IPS-NIHi11 (cell line): ENCODE measurements around the gene ST3GAL4.
"Not testable (repeated sequence)": the region's sequence is repeated elsewhere in the genome, so short reads cannot be mapped to it uniquely, and the experiment has no call there.

ENCODE experiments used
- DNase-seq: peaks from one replicate; pipeline ENCODE4 v3.0.0; 2012; ENCODE audit warnings: mixed read lengths, low spot score

ST3GAL4 gene

DNA sequence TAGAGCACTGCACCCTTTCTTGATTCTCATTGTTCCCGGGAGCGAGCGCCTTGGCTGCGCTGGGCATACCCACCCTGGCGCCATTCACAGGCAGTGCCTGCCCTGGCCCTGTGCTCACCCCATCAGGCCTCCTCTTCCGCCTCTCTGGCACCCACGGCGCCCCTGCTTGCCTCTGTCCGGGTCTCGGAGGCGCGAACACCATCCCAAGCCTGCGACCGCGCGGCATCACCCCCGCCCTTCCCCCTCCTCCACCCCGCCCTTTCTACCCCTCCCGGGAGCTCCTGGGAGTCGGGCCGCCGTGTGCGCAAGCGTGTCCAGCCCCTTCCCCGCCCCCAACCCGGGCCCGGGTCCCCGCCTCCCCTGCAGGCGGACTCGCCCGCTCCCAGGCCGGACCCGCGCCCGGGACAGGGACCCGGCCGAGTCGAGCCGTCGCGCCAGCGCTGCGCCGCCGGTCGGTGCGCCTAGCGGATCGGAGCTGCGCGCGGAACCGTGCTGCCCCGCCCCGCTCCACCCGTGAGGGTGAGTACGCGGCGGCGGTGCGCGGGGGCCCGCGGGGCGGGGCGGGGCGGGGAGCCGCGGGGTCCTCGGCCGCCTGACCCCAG lies at the start of gene ST3GAL4:
Gene ST3GAL4 (plus strand): TSS at position 363 of the 602 bp plus-strand sequence. CDS start 50,470 bp downstream, outside the sequence.
- peak; percentile 99 for DNase-seq

DNA sequence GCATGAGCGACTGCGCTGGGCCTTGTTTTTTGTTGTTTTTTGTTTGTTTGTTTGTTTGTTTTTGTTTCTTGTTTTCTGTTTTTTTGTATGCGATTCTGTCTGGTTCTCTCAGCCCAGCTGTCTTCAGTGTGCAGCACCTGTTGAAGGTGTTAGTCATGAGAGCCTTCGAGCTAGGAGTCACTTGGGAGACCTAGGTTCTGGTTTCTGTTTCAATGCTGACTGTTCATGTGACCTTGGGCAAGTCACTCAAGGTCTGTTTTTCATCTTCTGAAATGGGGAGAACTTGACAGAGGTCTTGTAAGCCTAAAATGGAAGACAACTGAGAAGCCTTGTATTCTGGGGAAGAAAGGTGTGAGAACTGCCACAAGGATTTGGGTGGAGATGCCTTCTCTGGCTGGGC lies 49.8 kb upstream of the ST3GAL4 start:
- no peak for DNase-seq

- no peak for DNase-seq
These were observed 47.8 kb upstream of the ST3GAL4 start for GRCh38 chr11:126307706-126308105.

- no peak for DNase-seq
These were observed 47.2 kb upstream of the ST3GAL4 start for GRCh38 chr11:126308271-126308671.

- DNase-seq = not testable (repeated sequence)
These were observed 46.7 kb upstream of the ST3GAL4 start for GRCh38 chr11:126308771-126309170.

- peak; percentile 83 for DNase-seq
These were observed 45.1 kb upstream of the ST3GAL4 start for GRCh38 chr11:126310200-126310991.

DNA sequence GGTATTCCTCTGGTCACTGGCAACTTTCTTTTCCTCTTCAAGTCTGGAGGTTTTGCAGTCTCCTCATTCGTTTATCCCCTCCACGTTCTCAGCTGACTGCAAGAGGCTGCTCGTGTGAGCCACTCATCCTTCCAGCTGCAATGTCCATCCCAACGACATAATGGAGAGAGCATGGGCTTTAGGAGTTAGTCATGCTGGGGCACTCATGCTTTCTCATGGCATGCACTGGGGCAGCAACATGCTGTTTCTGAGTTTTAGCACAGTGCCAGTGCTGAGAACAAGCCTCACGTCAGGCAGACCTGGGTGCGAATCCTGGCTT lies 44.5 kb upstream of the ST3GAL4 start:
- no peak for DNase-seq

GRCh38 chr11:126311401-126312291 lies 43.8 kb upstream of the ST3GAL4 start:
- DNase-seq = no peak

GRCh38 chr11:126312961-126313360 lies 42.5 kb upstream of the ST3GAL4 start:
- DNase-seq = no peak

- no peak for DNase-seq
These were observed 41.7 kb upstream of the ST3GAL4 start for GRCh38 chr11:126313826-126314225.

DNA sequence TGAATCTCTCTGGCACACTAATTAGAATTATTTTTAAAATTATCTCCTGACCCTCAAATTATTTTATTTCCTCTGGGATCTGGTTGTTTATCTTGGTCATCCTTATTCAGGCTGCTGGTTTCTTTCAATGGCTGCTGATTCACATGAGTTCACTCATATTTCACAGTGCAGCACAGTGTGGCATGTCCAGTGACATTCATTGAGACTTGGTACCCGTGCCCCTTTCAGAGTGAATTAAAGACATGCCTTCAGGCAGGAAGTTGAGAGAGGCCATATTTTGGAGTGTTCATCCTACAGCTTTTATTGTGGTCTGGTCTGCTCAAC lies 38.1 kb upstream of the ST3GAL4 start:
- no peak for DNase-seq

GRCh38 chr11:126317756-126318573 lies 37.5 kb upstream of the ST3GAL4 start:
- no peak for DNase-seq

- no peak for DNase-seq
These were observed 36.7 kb upstream of the ST3GAL4 start for GRCh38 chr11:126318574-126319373.

GRCh38 chr11:126319374-126319740 lies 36.1 kb upstream of the ST3GAL4 start:
- DNase-seq = no peak

GRCh38 chr11:126322996-126323395 lies 32.5 kb upstream of the ST3GAL4 start:
- DNase-seq = no peak

- no peak for DNase-seq
These were observed 28.0 kb upstream of the ST3GAL4 start for GRCh38 chr11:126327281-126328000.

- DNase-seq = no peak
These were observed 27.5 kb upstream of the ST3GAL4 start for GRCh38 chr11:126328001-126328390.

DNA sequence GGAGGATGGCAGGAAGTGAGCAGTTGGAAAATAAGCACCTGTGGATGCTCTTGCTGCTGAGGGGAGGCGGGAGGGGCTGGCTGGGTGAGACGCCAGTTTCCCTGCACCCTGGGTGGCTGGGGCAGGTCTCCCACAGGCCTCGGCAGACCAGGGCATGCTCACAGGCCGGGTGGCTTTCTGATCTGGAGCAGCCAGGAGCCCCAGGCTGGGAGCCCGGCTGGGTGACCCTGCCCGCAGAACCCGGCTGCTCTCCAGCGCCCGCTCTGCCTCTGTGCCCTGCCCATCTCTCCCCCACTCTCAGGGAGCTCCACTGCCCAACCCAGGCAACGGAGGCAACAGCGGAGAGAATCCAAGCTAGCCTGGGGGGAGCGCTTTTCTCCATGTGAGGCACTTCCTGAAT lies 27.0 kb upstream of the ST3GAL4 start:
- no peak for DNase-seq

DNA sequence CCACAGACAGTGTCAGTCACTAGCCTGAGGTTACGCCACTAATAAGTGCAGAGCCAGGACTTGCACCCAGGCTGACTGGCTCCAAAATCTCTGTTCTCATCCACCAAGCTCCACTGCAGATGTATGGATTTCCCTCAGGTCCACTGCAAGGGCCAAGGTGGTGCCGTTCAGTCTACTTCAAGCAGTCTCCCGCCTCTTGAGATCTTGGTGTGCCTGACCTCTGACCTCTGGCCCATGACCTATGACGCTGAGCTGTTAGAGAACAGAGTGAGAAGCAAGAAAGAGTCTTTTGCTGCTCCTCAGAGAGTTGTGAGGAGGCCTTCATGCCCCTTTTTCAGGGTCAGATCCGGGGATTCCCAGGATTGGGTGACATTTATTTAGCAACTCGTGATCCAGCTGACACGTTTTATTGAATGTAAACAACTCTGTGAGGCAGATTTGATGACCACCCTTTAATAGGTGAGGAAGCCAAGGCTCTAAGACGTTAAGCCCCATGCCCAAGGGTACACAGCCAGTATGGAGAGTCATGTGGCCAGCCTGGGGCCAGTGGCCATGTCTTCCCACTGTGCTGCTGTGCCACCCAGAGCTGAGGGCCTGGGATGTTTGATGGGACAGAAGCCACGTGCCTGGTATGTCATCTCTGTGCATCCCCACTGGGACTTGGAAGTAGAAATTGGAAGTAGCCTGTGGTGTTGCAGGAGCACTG lies 26.4 kb upstream of the ST3GAL4 start:
- DNase-seq = no peak

- no peak for DNase-seq
These were observed 25.8 kb upstream of the ST3GAL4 start for GRCh38 chr11:126329644-126330211.
